ENCODE results near the gene RTEL1.
A peak's percentile ranks its signal among the peaks of the same experiment; 100 is the strongest.

The RTEL1 gene

GRCh38 chr20:63737945-63738686 lies 80.0 kb downstream of the RTEL1 start:
- no peak for DNase-seq (ENCODE audit: low read depth, low spot score)

- DNase-seq (ENCODE audit: low read depth, low spot score), result no peak
These were observed 80.6 kb downstream of the RTEL1 start for GRCh38 chr20:63738687-63739129.

- DNase-seq (ENCODE audit: low read depth, low spot score), result no peak
These were observed 81.3 kb downstream of the RTEL1 start, which contains the start of gene SLC2A4RG for GRCh38 chr20:63739130-63740069. Gene SLC2A4RG (plus strand): TSS chr20:63739776. CDS start chr20:63739913, 137 bp downstream.

DNA sequence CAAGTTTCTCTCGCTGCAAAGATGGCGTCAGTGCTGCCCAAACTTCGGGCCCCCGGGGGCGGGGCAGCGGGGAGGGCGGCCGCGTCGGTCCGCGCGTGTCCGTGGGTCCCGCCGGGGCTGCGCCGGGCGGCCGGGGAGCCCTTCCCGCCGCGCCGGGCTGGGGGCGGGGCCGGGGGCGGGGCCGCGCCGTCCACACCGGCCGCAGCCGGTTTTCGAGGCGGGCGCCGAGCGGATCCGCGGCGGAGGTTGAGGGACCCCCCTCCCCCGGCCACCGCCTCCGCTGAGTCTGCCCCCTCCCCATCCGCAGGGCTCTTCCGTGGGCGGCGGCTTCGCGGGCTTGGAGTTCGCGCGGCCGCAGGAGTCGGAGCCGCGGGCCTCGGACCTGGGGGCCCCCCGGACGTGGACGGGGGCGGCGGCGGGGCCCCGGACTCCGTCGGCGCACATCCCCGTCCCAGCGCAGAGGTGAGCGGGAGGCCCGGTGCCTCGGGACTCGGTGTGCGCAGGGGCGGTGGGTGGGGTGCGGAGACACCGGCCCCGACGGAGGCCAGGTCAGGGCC lies 82.0 kb downstream of the RTEL1 start:
- no peak for DNase-seq (ENCODE audit: low read depth, low spot score)

DNA sequence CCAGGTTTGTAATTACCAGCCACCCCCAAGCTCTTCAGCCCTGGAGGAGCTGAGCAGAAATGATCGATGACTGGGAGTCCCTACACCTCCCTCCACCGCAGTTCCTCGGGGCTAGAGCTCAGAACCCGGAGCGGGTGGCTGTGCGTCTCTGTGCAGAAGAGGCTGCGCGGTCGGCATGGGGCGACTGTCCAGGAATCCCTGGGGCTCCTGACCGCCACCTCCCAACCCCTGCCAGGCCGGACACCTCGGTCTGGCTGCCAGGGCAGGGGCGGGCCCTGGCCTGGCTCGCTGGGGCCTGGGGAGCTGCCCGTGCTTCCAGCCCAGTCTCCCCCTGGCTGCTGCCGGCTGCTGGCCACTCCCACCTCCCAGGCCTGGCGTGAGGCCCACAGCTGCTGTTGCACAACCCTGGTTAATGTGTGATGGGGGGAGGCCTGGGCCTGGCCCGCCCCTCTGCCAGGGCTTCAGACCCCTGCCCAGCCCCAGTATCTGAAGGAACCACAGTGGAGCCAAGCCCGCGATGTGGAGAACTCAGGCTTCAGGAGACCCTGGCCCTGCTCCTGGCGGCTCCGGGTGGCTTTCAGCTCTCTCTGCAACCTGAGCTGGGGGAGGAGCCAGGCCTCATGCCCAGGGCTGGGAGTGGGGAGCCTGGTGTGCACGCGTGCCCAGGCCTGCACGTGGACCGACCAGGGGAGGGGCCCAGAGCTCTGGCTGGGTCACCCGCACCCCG lies 82.7 kb downstream of the RTEL1 start:
- peak; percentile 61 for DNase-seq (ENCODE audit: low read depth, low spot score)

GRCh38 chr20:63741354-63741675 lies 83.2 kb downstream of the RTEL1 start:
- no peak for DNase-seq (ENCODE audit: low read depth, low spot score)

DNA sequence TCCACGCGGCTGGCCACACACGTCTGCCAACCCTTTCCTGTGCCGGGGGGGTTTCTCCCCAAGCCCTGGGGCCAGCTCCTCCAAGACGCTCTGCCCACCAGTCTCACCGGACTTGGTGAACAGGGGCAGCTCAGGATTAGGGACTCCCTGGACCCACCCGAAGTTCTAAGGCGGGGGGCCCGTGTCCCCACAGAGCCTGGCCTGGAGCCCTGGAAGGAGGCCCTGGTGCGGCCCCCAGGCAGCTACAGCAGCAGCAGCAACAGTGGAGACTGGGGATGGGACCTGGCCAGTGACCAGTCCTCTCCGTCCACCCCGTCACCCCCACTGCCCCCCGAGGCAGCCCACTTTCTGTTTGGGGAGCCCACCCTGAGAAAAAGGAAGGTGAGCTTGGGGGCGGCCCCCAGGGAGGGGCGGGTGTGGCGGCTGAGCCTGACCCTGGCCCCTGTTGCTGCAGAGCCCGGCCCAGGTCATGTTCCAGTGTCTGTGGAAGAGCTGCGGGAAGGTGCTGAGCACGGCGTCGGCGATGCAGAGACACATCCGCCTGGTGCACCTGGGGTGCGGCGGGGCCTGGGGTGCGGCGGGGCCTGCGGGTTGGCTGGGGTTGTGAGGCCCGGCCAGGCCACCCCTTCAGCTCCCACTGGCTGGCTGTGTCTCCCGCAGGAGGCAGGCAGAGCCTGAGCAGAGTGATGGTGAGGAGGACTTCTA lies 83.7 kb downstream of the RTEL1 start:
- no peak for DNase-seq (ENCODE audit: low read depth, low spot score)

DNA sequence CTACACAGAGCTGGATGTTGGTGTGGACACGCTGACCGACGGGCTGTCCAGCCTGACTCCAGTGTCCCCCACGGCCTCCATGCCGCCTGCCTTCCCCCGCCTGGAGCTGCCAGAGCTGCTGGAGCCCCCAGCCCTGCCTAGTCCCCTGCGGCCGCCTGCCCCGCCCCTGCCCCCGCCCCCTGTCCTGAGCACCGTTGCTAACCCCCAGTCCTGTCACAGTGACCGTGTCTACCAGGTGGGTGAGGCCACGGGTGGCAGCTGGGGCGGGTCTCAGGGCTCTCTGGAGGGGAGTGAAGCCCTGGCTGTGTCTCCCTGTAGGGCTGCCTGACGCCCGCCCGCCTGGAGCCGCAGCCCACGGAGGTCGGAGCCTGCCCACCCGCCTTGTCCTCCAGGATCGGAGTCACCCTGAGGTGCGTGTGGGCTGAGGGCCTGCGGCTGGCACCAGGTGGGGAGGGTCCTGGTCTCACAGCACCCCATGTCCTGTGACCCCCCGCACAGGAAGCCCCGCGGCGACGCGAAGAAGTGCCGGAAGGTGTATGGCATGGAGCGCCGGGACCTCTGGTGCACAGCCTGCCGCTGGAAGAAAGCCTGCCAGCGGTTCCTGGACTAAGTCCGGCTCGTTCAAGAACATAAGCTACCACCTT lies 84.4 kb downstream of the RTEL1 start:
- no peak for DNase-seq (ENCODE audit: low read depth, low spot score)

DNA sequence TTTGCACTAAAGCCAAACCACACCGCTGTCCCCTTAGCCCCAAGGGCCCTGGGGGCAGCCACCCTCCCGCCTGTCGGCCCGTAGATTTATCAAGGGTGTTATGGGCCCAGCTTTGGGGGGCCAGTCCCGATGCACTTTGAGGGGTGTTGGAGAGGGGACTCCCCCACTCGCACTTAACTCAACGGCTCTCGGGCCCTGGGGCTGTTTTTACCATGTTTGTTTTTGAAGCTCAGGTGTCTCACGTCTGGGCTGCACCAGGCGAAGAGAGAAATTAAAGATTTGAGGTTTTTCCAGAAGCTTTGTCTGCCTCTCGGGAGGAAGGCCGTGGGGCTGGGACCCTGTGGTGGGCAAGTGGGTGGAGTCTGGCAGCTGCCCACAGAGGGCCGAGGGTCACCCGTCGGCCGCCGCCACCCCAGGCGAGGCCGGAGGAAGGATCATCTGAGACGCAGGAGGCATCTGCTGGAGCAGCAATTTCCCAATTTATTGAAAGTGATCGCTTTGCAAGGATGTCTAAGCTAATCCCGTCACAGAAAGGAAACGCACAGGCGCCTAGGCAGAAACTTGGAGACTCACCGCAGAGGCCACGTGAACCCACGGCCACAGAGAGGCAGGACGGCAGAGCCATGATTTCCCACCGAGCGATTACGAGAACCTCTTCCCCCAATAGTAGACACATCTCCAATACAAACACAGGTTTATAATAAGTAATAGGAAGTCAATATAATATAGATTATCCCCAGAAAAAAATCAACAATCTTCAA lies 85.3 kb downstream of the RTEL1 start:
- no peak for DNase-seq (ENCODE audit: low read depth, low spot score)

DNA sequence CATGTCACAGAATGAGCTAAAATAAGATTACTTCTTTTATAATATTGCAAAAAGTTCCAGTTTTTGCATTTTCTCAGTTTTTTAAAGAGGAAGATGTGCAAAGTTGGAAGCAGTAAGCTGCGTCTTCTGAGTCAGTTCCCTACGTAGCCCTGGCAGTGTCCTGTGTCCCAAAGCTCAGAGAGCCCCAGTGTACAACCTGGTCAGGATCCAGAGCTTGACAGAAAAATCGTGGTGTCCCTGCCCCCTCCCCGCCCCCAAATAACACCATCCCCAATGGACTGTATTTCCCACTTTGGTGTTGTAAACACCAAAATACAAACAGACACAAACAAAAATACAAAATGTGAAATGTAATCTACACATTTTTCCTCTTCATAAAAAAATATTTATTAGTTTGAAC lies 86.0 kb downstream of the RTEL1 start:
- DNase-seq (ENCODE audit: low read depth, low spot score), result no peak

- no peak for DNase-seq (ENCODE audit: low read depth, low spot score)
These were observed 86.7 kb downstream of the RTEL1 start for GRCh38 chr20:63744574-63745423.

DNA sequence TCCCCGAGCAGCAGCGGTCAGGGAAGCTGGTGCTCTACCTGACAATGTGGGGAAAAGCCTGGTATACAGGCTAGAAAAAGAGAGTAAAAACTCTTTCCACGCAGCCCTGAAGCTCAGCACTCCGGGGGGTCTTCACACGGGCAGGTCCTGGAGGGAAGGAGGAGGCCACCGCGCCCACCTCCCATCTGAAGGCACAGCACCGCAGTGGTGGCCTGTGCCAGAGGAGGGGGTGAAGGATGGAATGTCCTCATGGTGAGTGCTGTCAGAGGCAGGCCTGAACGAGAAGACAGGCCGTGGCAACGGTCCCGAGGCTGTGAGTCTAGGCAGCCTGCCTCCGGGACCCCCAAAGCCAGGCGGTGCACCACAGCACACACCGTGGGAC lies 87.3 kb downstream of the RTEL1 start:
- no peak for DNase-seq (ENCODE audit: low read depth, low spot score)

Data from brain pericyte (primary cell).